HL-60 (cell line): ENCODE data around the gene PDC.

ENCODE experiments used
- DNase-seq, 2 experiments: peaks; one replicate each; pipeline ENCODE4 v3.0.0-alpha.2; 2010 to 2020; ENCODE audit warnings: low read depth in 1 of 2, low spot score in 1 of 2
- H3K27ac ChIP-seq: fragments of 250-450 bp; sonication (Bioruptor Pico); replicated peaks from 2 replicates; pipeline ENCODE4 v1.5.1; 2020; ENCODE audit warnings: mild to moderate bottlenecking, moderate library complexity
- H3K27me3 ChIP-seq: fragments of 250-450 bp; sonication (Bioruptor Pico); 2 replicates; pipeline ENCODE4 v1.5.1; 2021; ENCODE audit warnings: mild to moderate bottlenecking, moderate library complexity; ENCODE audit not compliant: insufficient read depth, poor library complexity, severe bottlenecking
- H3K4me3 ChIP-seq: replicated peaks from 2 replicates; pipeline ENCODE4 v1.5.1; 2011; ENCODE audit warnings: mild to moderate bottlenecking, control low read depth, low read length; ENCODE audit not compliant: insufficient read depth
- CTCF ChIP-seq: IDR thresholded peaks from one replicate; pipeline ENCODE4 v1.5.1; 2011; ENCODE audit warnings: low read length, control low read depth, inconsistent platforms; ENCODE audit not compliant: insufficient read depth
- GABPA ChIP-seq: IDR thresholded peaks from 2 replicates; pipeline ENCODE4 v1.6.1; 2012; ENCODE audit warnings: low read depth
- POLR2AphosphoS5 ChIP-seq: IDR thresholded peaks from 2 replicates; pipeline ENCODE4 v1.6.1; 2012; ENCODE audit warnings: low read depth
- REST ChIP-seq: IDR thresholded peaks from 2 replicates; pipeline ENCODE4 v1.6.1; 2012; ENCODE audit warnings: low read depth; ENCODE audit not compliant: insufficient replicate concordance
- SPI1 ChIP-seq: IDR thresholded peaks from 2 replicates; pipeline ENCODE4 v1.6.1; 2012; ENCODE audit warnings: low read depth, mild to moderate bottlenecking, borderline replicate concordance

Gene PDC

GRCh38 chr1:186499571-186499970 lies 38.7 kb upstream of the PDC start:
- Histone ChIP-seq H3K27me3 (no peaks in the 10 kb centered on the region), H3K27ac (no peak overlapping the region), H3K4me3 (no peak overlapping the region)
- TF ChIP-seq SPI1 = no peak
- TF ChIP-seq POLR2AphosphoS5 = no peak
- TF ChIP-seq CTCF = no peak
- TF ChIP-seq GABPA = no peak
- no peak for TF ChIP-seq REST
- no peak for DNase-seq

- Histone ChIP-seq H3K4me3 (no peak overlapping the region), H3K27ac (no peak overlapping the region), H3K27me3 (no peaks in the 10 kb centered on the region)
- TF ChIP-seq GABPA (no peak), SPI1 (no peak), POLR2AphosphoS5 (no peak), REST (no peak), CTCF (no peak)
- no peak for DNase-seq
Observed at GRCh38 chr1:186498695-186499389, 37.9 kb upstream of the PDC start.

GRCh38 chr1:186498071-186498470 lies 37.2 kb upstream of the PDC start:
- H3K4me3 ChIP-seq = no peak overlapping the region
- H3K27ac ChIP-seq = no peak overlapping the region
- DNase-seq = no peak

More at GRCh38 chr1:186498071-186498470, 37.2 kb upstream of the PDC start:
- no peaks in the 10 kb centered on the region for H3K27me3 ChIP-seq
- TF ChIP-seq REST = no peak
- no peak for TF ChIP-seq CTCF
- no peak for TF ChIP-seq GABPA
- no peak for TF ChIP-seq SPI1
- no peak for TF ChIP-seq POLR2AphosphoS5
